CD14-positive monocyte (primary cell): ENCODE measurements around the gene AXIN1. TPM values are rescaled to one million over a fixed set of nuclear protein-coding genes. Genes with fewer than 3 reads are reported as not detected.

ENCODE experiments used
- DNase-seq, 3 donors: peaks; one replicate each; pipeline ENCODE4 v3.0.0-alpha.2; 2011 to 2022
- H2AFZ ChIP-seq: 2 replicates; pipeline ENCODE4 v1.6.0; 2012; ENCODE audit warnings: mild to moderate bottlenecking, low read depth, low read length, inconsistent platforms; ENCODE audit not compliant: insufficient read depth, poor library complexity, severe bottlenecking
- H3K27ac ChIP-seq, 2 donors: 1 replicate in 1 of 2; 2 replicates in 1 of 2; pipeline ENCODE4 v1.5.1; 2012 to 2013; ENCODE audit warnings: low read length in 2 of 2, control low read depth in 1 of 2, inconsistent platforms in 1 of 2, low read depth in 1 of 2, mild to moderate bottlenecking in 1 of 2
- H3K27me3 ChIP-seq, 2 donors: one replicate each; pipeline versions ENCODE4 v1.6.0 to v1.6.1; 2011 to 2013; ENCODE audit warnings: low read length in 2 of 2; ENCODE audit not compliant: control insufficient read depth in 2 of 2, insufficient read depth in 2 of 2
- H3K36me3 ChIP-seq, 2 donors: replicated peaks in 1 of 2; 1 replicate in 1 of 2; 2 replicates in 1 of 2; pipeline versions ENCODE4 v1.5.1 to v1.6.1; 2012 to 2013; ENCODE audit warnings: low read length in 2 of 2, control low read depth in 1 of 2, inconsistent platforms in 1 of 2, mild to moderate bottlenecking in 1 of 2; ENCODE audit not compliant: insufficient read depth in 2 of 2, control insufficient read depth in 1 of 2
- H3K4me1 ChIP-seq, 2 donors: 1 replicate in 1 of 2; 2 replicates in 1 of 2; pipeline versions ENCODE4 v1.5.1 to v1.6.1; 2012 to 2013; ENCODE audit warnings: low read length in 2 of 2, control low read depth in 1 of 2, inconsistent platforms in 1 of 2, mild to moderate bottlenecking in 1 of 2, moderate library complexity in 1 of 2; ENCODE audit not compliant: insufficient read depth in 2 of 2, control insufficient read depth in 1 of 2
- H3K4me2 ChIP-seq: replicated peaks from 2 replicates; pipeline ENCODE3; 2012; ENCODE audit warnings: low read length, moderate library complexity, mild to moderate bottlenecking; ENCODE audit not compliant: poor library complexity, severe bottlenecking; ENCODE audit errors: extremely low read depth
- H3K4me3 ChIP-seq, 3 experiments: fragments of 200-600 bp in 1 of 3; sonication (generic) in 1 of 3; replicated peaks in 1 of 3; 1 replicate in 2 of 3; 2 replicates in 1 of 3; pipeline ENCODE4 v1.5.1; 2011 to 2013; ENCODE audit warnings: low read length in 3 of 3, mild to moderate bottlenecking in 3 of 3, control low read depth in 2 of 3, low read depth in 2 of 3, inconsistent platforms in 1 of 3, moderate library complexity in 1 of 3
- H3K79me2 ChIP-seq: 2 replicates; pipeline ENCODE4 v1.6.0; 2012; ENCODE audit warnings: mild to moderate bottlenecking, control low read depth, inconsistent platforms, low read length, moderate library complexity; ENCODE audit not compliant: insufficient read depth
- H3K9ac ChIP-seq: 2 replicates; pipeline ENCODE4 v1.6.0; 2017; ENCODE audit warnings: low read length, mild to moderate bottlenecking; ENCODE audit not compliant: insufficient read depth, poor library complexity, severe bottlenecking
- H3K9me3 ChIP-seq, 2 donors: replicated peaks in 1 of 2; 1 replicate in 1 of 2; 2 replicates in 1 of 2; pipeline versions ENCODE4 v1.5.1 to v1.6.1; 2012 to 2013; ENCODE audit warnings: low read length in 2 of 2, control low read depth in 1 of 2; ENCODE audit not compliant: control insufficient read depth in 1 of 2, insufficient read depth in 1 of 2
- H4K20me1 ChIP-seq: 2 replicates; pipeline ENCODE4 v1.6.0; 2012; ENCODE audit warnings: mild to moderate bottlenecking, low read length, control low read depth, moderate library complexity; ENCODE audit not compliant: insufficient read depth
- H3K27ac Mint-ChIP-seq, 7 donors: one replicate each; pipeline ENCODE4 v1.8.0; 2020; ENCODE audit warnings: mild to moderate bottlenecking in 7 of 7, mixed read lengths in 7 of 7, moderate library complexity in 6 of 7, inconsistent platforms in 2 of 7
- H3K27me3 Mint-ChIP-seq, 3 donors: one replicate each; pipeline ENCODE4 v1.8.0; 2021 to 2022; ENCODE audit warnings: low read depth in 3 of 3, mild to moderate bottlenecking in 3 of 3, mixed read lengths in 3 of 3, moderate library complexity in 3 of 3, inconsistent platforms in 1 of 3
- H3K36me3 Mint-ChIP-seq, 2 donors: one replicate each; pipeline ENCODE4 v1.8.0; 2020; ENCODE audit warnings: mixed read lengths in 2 of 2, inconsistent platforms in 1 of 2, mild to moderate bottlenecking in 1 of 2
- H3K4me1 Mint-ChIP-seq: one replicate; pipeline ENCODE4 v1.8.0; 2020; ENCODE audit warnings: mild to moderate bottlenecking, mixed read lengths
- H3K4me3 Mint-ChIP-seq, 2 donors: one replicate each; pipeline ENCODE4 v1.8.0; 2020; ENCODE audit warnings: mild to moderate bottlenecking in 2 of 2, mixed read lengths in 2 of 2, moderate library complexity in 1 of 2
- H3K9me3 Mint-ChIP-seq, 7 donors: one replicate each; pipeline ENCODE4 v1.8.0; 2020 to 2022; ENCODE audit warnings: mixed read lengths in 7 of 7, mild to moderate bottlenecking in 6 of 7, moderate library complexity in 6 of 7, inconsistent platforms in 2 of 7
- CTCF ChIP-seq: fragments of 200-600 bp; IDR thresholded peaks from one replicate; pipeline ENCODE4 v1.8.0; 2022; ENCODE audit warnings: antibody characterized with exemption, mild to moderate bottlenecking
- WGBS: methylation state at CpG from one replicate; pipeline ENCODE4 v1.1.5; 2013; ENCODE audit warnings: missing lambda C conversion rate; ENCODE audit not compliant: insufficient coverage; 5-methylcytosine and 5-hydroxymethylcytosine counted together
- intact Hi-C, 2 donors: fragments of 100-400 bp; cut with micrococcal nuclease; formaldehyde crosslinking; loops; one replicate each; pipeline versions ENCODE4 v1.15.0 to v1.15.1; 2023
- polyA plus RNA-seq, 3 donors: library from polyadenylated mRNA; depleted of rRNA in 1 of 3; unstranded in 2 of 3; stranded (reverse) in 1 of 3; fragments of 300-500 nt in 2 of 3; fragments of >200 nt in 1 of 3; fragmentation: Illumina TruSeq in 2 of 3; gene quantifications; 1 replicate in 2 of 3; 2 replicates in 1 of 3; pipeline ENCODE4 v1.2.3, GENCODE V29; 2012 to 2021

AXIN1 gene
- polyA plus RNA-seq, 3 donors = 0.30 to 20.9 (median 0.74) TPM

GRCh38 chr16:381789-382717 lies 29.5 kb upstream of the AXIN1 start, which contains the start of gene PGAP6:
TSS of gene PGAP6 (minus strand) at chr16:381978. CDS start at chr16:381821, 157 bp downstream.
- Mint-ChIP-seq H3K4me1 (peaks cover 39% of the 10 kb centered on the region), H3K4me3 (peak within 1 kb of the TSS; percentile 91 to 92), H3K36me3 (peaks cover 3 to 8% of the 10 kb centered on the region in 2 donors), H3K27ac (peak within 1 kb of the TSS in 6 of 7 donors; percentile 49 to 93 (median 69)), H3K27me3 (peaks cover 0 to 14% (median 9%) of the 10 kb centered on the region in 3 donors), H3K9me3 (no peaks in the 10 kb centered on the region)
- Histone ChIP-seq H4K20me1 (peaks cover 32% of the 10 kb centered on the region), H3K4me3 (peak within 1 kb of the TSS; percentile 78 to 92 (median 88)), H3K4me2 (peak within 1 kb of the TSS; percentile 99), H3K27ac (peak within 1 kb of the TSS in 1 of 2 donors; percentile 71), H3K79me2 (peaks cover 35% of the 10 kb centered on the region), H3K9ac (peak within 1 kb of the TSS; percentile 81), H2AFZ (peak within 1 kb of the TSS; percentile 81), H3K9me3 (no peaks in the 10 kb centered on the region), H3K27me3 (no peaks in the 10 kb centered on the region), H3K4me1 (peaks cover 39 to 52% of the 10 kb centered on the region in 2 donors), H3K36me3 (peaks cover 8% of the 10 kb centered on the region in 2 donors)
- TF ChIP-seq CTCF = no peak
- intact Hi-C loops = loop anchor here in 1 of 2 donors (2.0 kb wide), 1 partner anchor 29 kb away; the partner anchor contains the start of gene AXIN1
- under 1% methylated on average over 82 of the region's 123 CpGs for WGBS
- peak; percentile 39 to 72 (median 54) for DNase-seq

GRCh38 chr16:381012-381788 lies 28.7 kb upstream of the AXIN1 start:
- no peaks in the 10 kb centered on the region for H3K9me3 ChIP-seq
- no peaks in the 10 kb centered on the region for H3K27me3 ChIP-seq
- Mint-ChIP-seq H3K27me3 (peaks cover 0 to 14% (median 9%) of the 10 kb centered on the region in 3 donors), H3K36me3 (peaks cover 6 to 12% of the 10 kb centered on the region in 2 donors), H3K4me1 (peaks cover 36% of the 10 kb centered on the region), H3K9me3 (no peaks in the 10 kb centered on the region), H3K27ac (no peak overlapping the region), H3K4me3 (peak overlapping the region; percentile 80 to 88)
- H3K36me3 ChIP-seq = peaks cover 17% of the 10 kb centered on the region in 2 donors
- H3K9ac ChIP-seq = peak overlapping the region; percentile 76
- under 1% methylated on average over 70 of the region's 73 CpGs for WGBS
- H3K4me2 ChIP-seq = peak overlapping the region; percentile 95
- intact Hi-C loops = no loop called here
- peaks cover 39 to 46% of the 10 kb centered on the region in 2 donors for H3K4me1 ChIP-seq
- no peak for TF ChIP-seq CTCF
- H3K27ac ChIP-seq = peak overlapping the region in 1 of 2 donors; percentile 31
- peaks cover 35% of the 10 kb centered on the region for H3K79me2 ChIP-seq
- peak overlapping the region; percentile 78 to 88 (median 87) for H3K4me3 ChIP-seq
- peak overlapping the region; percentile 71 for H2AFZ ChIP-seq
- H4K20me1 ChIP-seq = peaks cover 32% of the 10 kb centered on the region
- no peak for DNase-seq
